HG02642 (cell line): ENCODE data around the gene ZBTB12.
"Not testable (repeated sequence)": the region's sequence is repeated elsewhere in the genome, so short reads cannot be mapped to it uniquely, and the experiment has no call there.

Experiments
- ATAC-seq: cut with Tn5 transposase; IDR thresholded peaks from one replicate; pipeline ENCODE4 v1.9.1; 2021; ENCODE audit warnings: mild to moderate bottlenecking; ENCODE audit not compliant: unreplicated experiment, poor library complexity

Gene ZBTB12

GRCh38 chr6:31857774-31858173 is 44.1 kb downstream of the ZBTB12 start:
- not testable (repeated sequence) for ATAC-seq

GRCh38 chr6:31851980-31852718 is 49.7 kb downstream of the ZBTB12 start:
- not testable (repeated sequence) for ATAC-seq

GRCh38 chr6:31851485-31851832 is 50.4 kb downstream of the ZBTB12 start:
- ATAC-seq: no peak

- ATAC-seq: no peak
These were observed 51.0 kb downstream of the ZBTB12 start for GRCh38 chr6:31850765-31851484.
